ENCODE measurements around the gene ARF1. TPM values are rescaled to one million over a fixed set of nuclear protein-coding genes. Genes with fewer than 3 reads are reported as not detected.

Gene ARF1
- total and polyA plus RNA-seq, 7 donors: 176 to 612 (median 295) TPM

DNA sequence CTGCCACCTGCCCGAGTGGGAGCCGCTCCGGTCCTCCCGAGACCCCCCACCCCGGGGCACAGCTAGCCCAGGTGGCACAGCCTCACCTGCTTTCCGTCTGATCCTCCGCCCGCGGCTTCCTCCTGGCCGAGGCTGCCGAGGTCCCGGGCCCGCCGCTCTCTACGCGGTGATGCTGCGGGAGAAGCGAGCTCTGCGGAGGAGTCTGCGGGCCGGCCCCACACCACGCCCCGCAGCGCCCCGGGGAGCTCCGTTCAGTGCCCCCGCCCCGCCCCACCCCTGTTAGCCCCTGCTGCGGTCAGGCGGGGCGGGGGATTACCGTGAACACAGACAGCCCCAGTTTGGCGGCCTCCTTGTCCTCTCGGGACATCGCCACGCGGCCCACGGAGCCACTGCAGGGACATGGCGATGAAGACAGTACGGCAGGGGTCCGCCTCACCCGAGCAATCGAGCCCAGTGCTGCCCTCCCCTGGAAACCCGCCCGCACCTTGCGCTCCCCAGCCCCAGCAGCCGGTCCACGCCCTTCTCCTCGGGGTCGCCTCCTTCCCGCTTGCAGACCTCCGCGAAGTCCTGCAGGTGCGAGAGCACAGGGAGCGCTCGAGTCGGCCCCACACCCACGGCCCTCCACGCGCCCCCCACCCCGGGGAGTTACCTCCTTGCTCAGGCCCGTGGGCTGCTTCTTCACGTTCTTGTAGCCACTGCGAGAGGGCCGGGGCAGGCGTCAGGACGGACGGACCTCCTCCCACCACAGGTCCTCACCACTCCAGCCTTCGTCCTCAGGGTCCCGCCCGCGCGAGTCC is 19.7 kb downstream of the ARF1 start:
- ATAC-seq: peak in 2 of 4 donors; percentile 1 to 6
- peak overlapping the region; percentile 82 for H3K4me3 ChIP-seq
- peak; percentile 48 to 71 for DNase-seq
- WGBS, 3 donors: 19 to 22% (median 20%) methylated on average over 51 to 73 of the region's 73 CpGs
- H3K4me1 ChIP-seq: peaks cover 18% of the 10 kb centered on the region
- H3K27ac ChIP-seq: peak overlapping the region; percentile 85
- TF ChIP-seq, protein P1, sequence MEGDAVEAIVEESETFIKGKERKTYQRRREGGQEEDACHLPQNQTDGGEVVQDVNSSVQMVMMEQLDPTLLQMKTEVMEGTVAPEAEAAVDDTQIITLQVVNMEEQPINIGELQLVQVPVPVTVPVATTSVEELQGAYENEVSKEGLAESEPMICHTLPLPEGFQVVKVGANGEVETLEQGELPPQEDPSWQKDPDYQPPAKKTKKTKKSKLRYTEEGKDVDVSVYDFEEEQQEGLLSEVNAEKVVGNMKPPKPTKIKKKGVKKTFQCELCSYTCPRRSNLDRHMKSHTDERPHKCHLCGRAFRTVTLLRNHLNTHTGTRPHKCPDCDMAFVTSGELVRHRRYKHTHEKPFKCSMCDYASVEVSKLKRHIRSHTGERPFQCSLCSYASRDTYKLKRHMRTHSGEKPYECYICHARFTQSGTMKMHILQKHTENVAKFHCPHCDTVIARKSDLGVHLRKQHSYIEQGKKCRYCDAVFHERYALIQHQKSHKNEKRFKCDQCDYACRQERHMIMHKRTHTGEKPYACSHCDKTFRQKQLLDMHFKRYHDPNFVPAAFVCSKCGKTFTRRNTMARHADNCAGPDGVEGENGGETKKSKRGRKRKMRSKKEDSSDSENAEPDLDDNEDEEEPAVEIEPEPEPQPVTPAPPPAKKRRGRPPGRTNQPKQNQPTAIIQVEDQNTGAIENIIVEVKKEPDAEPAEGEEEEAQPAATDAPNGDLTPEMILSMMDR (IDR thresholded peaks at IDR 0.05): no peak
- H3K27me3 ChIP-seq (ENCODE audit: insufficient read depth in 3 of 3, low read length in 2 of 3): no peaks in the 10 kb centered on the region
- no peaks in the 10 kb centered on the region for H3K9me3 ChIP-seq
- intact Hi-C loops (cut with DNase I): loop anchor here in 1 of 2 donors (2.0 kb wide), 1 partner anchor 17 kb away; no protein-coding TSS in a partner anchor
- H3K36me3 ChIP-seq (ENCODE audit: insufficient read depth in 1 of 2, low read depth in 1 of 2): peaks cover 0 to 55% of the 10 kb centered on the region in 2 donors

DNA sequence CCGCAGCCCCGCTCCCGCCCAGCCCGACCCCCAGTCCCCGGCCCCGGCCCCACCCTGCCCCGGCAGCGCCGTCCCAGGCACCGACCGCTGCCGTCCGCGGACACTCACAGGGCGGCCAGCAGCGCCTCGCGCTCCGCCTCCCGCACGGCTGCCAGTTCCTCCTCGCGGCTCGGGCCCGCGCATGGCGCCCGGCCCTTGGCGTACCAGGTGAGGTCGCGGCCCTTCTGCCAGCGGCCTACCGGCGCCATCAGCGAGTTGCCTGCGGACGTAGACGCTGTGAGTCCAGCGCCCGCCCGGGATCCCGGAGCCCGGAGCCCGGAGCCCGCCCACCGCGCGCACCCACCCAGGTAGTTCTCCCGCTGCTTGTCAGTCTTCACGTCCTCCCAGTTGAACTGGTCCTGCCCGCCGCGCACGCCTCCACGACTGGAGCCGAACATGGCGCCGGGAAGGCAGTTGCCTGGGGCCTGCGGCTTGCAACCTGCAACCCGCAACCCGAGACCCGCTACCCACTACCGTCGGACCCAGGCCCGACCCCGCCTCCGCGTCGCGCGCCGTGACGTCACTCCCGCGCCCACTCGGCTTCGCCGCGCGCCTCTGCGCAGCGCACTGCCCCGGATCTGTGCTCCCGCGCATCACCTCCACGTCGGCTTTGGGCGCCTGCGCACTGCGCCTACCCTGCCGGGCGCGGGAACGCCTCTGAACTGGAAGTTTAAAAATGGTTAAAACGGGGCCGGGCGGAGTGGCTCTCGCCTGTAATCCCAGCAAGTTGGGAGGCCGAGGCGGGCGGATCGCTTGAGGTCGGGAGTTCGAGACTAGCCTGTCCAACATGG is 20.5 kb downstream of the ARF1 start, which contains the start of gene C1orf35:
Gene C1orf35, minus strand, starts transcription at position 535 of the 830 bp plus-strand sequence. Its CDS starts 98 bp downstream, at position 437.
- TF ChIP-seq, protein P1 (IDR thresholded peaks at IDR 0.05): no peak
- DNase-seq: peak; percentile 95 to 97
- Histone ChIP-seq H3K4me1 (peaks cover 23% of the 10 kb centered on the region), H3K4me3 (peak within 1 kb of the TSS; percentile 82), H3K27me3 (ENCODE audit: insufficient read depth in 3 of 3, low read length in 2 of 3) (no peaks in the 10 kb centered on the region), H3K9me3 (no peaks in the 10 kb centered on the region), H3K36me3 (ENCODE audit: insufficient read depth in 1 of 2, low read depth in 1 of 2) (peaks cover 0 to 54% of the 10 kb centered on the region in 2 donors), H3K27ac (peak within 1 kb of the TSS; percentile 85)
- WGBS, 3 donors: 0 to 1% (median 0%) methylated on average over 81 to 104 of the region's 104 CpGs
- intact Hi-C loops (cut with DNase I): loop anchor here in 1 of 2 donors (2.0 kb wide), 1 partner anchor 18 kb away; no protein-coding TSS in a partner anchor
- peak; percentile 85 to 91 (median 86) for ATAC-seq

DNA sequence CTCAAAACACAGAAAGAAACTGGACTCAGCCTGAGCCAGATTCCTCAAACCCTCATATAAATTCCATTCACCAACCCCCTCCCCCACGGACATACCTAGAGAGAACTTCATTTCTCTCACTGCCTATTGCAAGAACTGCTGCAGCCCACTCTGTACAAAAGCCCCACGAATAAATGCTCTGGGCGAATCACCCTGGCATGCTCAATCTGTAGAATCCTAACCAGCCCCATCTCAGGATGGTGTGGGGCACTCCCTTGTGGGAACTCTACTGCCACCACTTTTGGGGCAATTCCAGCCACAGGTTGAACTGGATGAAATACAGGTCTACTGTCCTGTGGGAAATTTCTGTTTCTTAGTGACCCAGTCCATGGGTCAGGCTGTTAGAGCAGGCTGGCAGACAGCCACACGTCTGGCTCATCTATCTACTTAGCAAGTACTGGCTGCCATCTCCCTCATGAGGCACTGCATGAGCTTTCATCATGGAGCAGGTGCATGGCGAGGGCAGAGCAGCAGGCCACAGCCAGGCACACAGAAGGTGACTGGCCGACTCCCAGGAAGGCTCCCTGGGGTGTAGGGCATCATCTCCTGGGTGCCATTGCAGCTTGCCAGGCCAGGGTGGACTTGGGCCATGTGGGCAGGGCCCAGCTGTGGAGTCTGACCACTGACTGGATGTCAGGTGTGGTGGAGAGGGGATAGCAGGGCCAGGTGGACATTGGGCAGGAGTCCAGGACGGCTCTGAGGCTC is 22.2 kb downstream of the ARF1 start:
- peak in 1 of 2 donors; percentile 75 for DNase-seq
- WGBS, 3 donors: 33 to 57% (median 49%) methylated on average over 7 of the region's 7 CpGs
- peaks cover 29% of the 10 kb centered on the region for H3K4me1 ChIP-seq
- intact Hi-C loops (cut with DNase I): no loop called here
- H3K4me3 ChIP-seq: no peak overlapping the region
- no peaks in the 10 kb centered on the region for H3K9me3 ChIP-seq
- peaks cover 0 to 37% of the 10 kb centered on the region in 2 donors for H3K36me3 ChIP-seq (ENCODE audit: insufficient read depth in 1 of 2, low read depth in 1 of 2)
- TF ChIP-seq, protein P1 (IDR thresholded peaks at IDR 0.05): no peak
- peak overlapping the region; percentile 85 for H3K27ac ChIP-seq
- no peaks in the 10 kb centered on the region for H3K27me3 ChIP-seq (ENCODE audit: insufficient read depth in 3 of 3, low read length in 2 of 3)
- peak in 1 of 4 donors; percentile 14 for ATAC-seq

DNA sequence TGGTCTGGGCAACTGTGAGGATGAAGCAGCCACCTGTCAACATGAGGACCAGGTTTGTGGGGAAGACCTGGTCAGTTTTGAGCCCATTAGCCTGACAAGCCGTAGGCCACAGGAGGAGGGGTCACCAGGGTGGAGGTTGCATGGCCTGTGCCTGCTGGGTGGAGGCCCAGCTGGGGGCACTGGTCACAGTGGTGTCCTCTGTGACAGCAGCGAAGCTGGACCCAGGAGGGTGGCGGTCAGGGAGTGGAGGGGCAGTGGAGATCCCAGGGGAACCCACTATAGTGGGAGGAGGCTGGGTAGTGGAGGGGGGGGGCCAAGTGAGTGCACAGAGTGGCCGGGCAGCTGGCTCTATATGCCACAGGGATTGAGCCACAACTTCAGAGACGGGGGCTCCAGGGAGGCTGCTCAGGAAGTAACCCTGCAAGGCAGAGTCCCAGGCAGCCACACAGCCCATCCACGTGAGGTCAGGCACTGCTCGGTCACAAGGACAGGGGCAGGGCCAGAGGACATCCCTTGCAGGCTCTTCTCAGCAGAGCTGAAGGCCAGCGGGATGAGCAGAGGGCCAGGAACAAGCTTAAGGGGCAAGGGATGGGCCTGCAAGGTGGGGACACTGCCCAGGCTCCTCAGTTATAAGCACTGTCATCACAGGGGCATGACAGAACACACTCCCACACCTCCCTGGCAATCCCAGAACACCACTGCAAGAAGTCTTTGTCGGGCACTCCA is 22.9 kb downstream of the ARF1 start:
- no peak for DNase-seq
- intact Hi-C loops (cut with DNase I): no loop called here

More for the DNA sequence above, 22.9 kb downstream of the ARF1 start:
- Histone ChIP-seq H3K4me3 (no peak overlapping the region), H3K27ac (peak overlapping the region; percentile 23), H3K36me3 (ENCODE audit: insufficient read depth in 1 of 2, low read depth in 1 of 2) (peaks cover 0 to 29% of the 10 kb centered on the region in 2 donors), H3K9me3 (no peaks in the 10 kb centered on the region), H3K4me1 (peaks cover 35% of the 10 kb centered on the region), H3K27me3 (ENCODE audit: insufficient read depth in 3 of 3, low read length in 2 of 3) (no peaks in the 10 kb centered on the region)
- TF ChIP-seq, protein P1 (IDR thresholded peaks at IDR 0.05): no peak
- 68 to 79% (median 70%) methylated on average over 9 of the region's 9 CpGs for WGBS, 3 donors
- ATAC-seq: no peak
